HepG2 (cell line): ENCODE measurements around the gene SP6. TPM values are rescaled to one million over a fixed set of nuclear protein-coding genes. Genes with fewer than 3 reads are reported as not detected.

Source experiments
- ATAC-seq: fragments of 200-7000 bp; cut with Tn5 transposase; 3 replicates; pipeline ENCODE4 v1.9.1; 2020; ENCODE audit warnings: mild to moderate bottlenecking, moderate library complexity
- BruUV-seq: library from RNA; stranded (reverse); fragments of 400-500 nt; replicated peaks from 2 replicates; lab custom pipeline; 2021; lab: Mats Ljungman, UMichigan
- CTCF ChIA-PET: fragments of 300-600 bp; formaldehyde crosslinking; extraction: SDS; loops from one replicate; lab custom pipeline; 2021; ENCODE audit warnings: low total read pairs, inconsistent platforms, low intra/inter-chr PET ratio; lab: Yijun Ruan, JAX
- POLR2A ChIA-PET: fragments of 350-600 bp; sonication (Branson Sonifier 250); formaldehyde crosslinking; loops from one replicate; lab custom pipeline; 2020; ENCODE audit warnings: antibody characterized with exemption, inconsistent platforms; lab: Yijun Ruan, JAX
- DNase-seq: peaks from one replicate; pipeline ENCODE4 v3.0.0-alpha.2; 2015; ENCODE audit warnings: low spot score
- FAIRE-seq: peaks from 3 replicates; lab custom pipeline; 2011; peaks lifted over from hg19 to GRCh38; lab: Jason Lieb, UNC
- H2AFZ ChIP-seq: one replicate; pipeline ENCODE4 v1.6.1; 2011; ENCODE audit warnings: low read length, inconsistent platforms
- H3K27ac ChIP-seq: fragments of 300-600 bp; 3 replicates; pipeline ENCODE4 v1.8.0; 2011; ENCODE audit warnings: mixed run types, mild to moderate bottlenecking, mixed read lengths, low read length, inconsistent platforms; ENCODE audit not compliant: insufficient read depth; ENCODE audit errors: extremely low read length
- H3K27me3 ChIP-seq, 2 experiments: fragments of 200-600 bp in 1 of 2; 2 replicates in 1 of 2; 3 replicates in 1 of 2; pipeline versions ENCODE4 v1.6.0 to v1.8.0; 2011; ENCODE audit warnings: low read length in 2 of 2, mild to moderate bottlenecking in 2 of 2, moderate library complexity in 2 of 2, inconsistent platforms in 1 of 2; ENCODE audit not compliant: insufficient read depth in 2 of 2, control insufficient read depth in 1 of 2
- H3K36me3 ChIP-seq, 2 experiments: fragments of 200-600 bp in 1 of 2; replicated peaks in 1 of 2; 2 replicates in 1 of 2; 3 replicates in 1 of 2; pipeline versions ENCODE4 v1.5.1 to v1.8.0; 2011; ENCODE audit warnings: low read length in 2 of 2, inconsistent platforms in 1 of 2; ENCODE audit not compliant: insufficient read depth in 2 of 2, control insufficient read depth in 1 of 2
- H3K4me1 ChIP-seq: 2 replicates; pipeline ENCODE4 v1.5.1; 2012; ENCODE audit warnings: low read length, inconsistent platforms; ENCODE audit not compliant: insufficient read depth
- H3K4me2 ChIP-seq: 2 replicates; pipeline ENCODE4 v1.6.0; 2011; ENCODE audit warnings: low read depth, low read length, inconsistent platforms
- H3K4me3 ChIP-seq, 3 experiments: fragments of 200-600 bp in 1 of 3; sonication (generic), shearing (Covaris generic) in 1 of 3; replicated peaks in 1 of 3; 2 replicates each; pipeline ENCODE4 v1.5.1; 2011 to 2016; ENCODE audit warnings: low read length in 3 of 3, inconsistent platforms in 2 of 3, low read depth in 2 of 3, mild to moderate bottlenecking in 2 of 3, control low read depth in 1 of 3, mixed read lengths in 1 of 3; ENCODE audit not compliant: insufficient read depth in 1 of 3
- H3K79me2 ChIP-seq: one replicate; pipeline ENCODE4 v1.6.1; 2011; ENCODE audit warnings: low read length, inconsistent platforms; ENCODE audit not compliant: insufficient read depth
- H3K9ac ChIP-seq: 2 replicates; pipeline ENCODE4 v1.6.0; 2011; ENCODE audit warnings: mild to moderate bottlenecking, low read depth, low read length, inconsistent platforms; ENCODE audit not compliant: insufficient read depth
- H3K9me3 ChIP-seq: 2 replicates; pipeline ENCODE4 v1.5.1; 2012; ENCODE audit warnings: mild to moderate bottlenecking, low read length
- H4K20me1 ChIP-seq: 2 replicates; pipeline ENCODE4 v1.6.0; 2011; ENCODE audit warnings: inconsistent platforms, mild to moderate bottlenecking, low read length, moderate library complexity; ENCODE audit not compliant: insufficient read depth
- E2F5 ChIP-seq: sonication (generic); formaldehyde crosslinking; conservative IDR thresholded peaks from 2 replicates; pipeline ENCODE4 v1.4.0; 2020; ENCODE audit warnings: missing genetic modification reagents
- ERF ChIP-seq: IDR thresholded peaks from 2 replicates; pipeline ENCODE4 v1.6.1; 2018; ENCODE audit warnings: missing biosample characterization, missing genetic modification reagents
- FOXO1 ChIP-seq: sonication (generic); formaldehyde crosslinking; IDR thresholded peaks from 2 replicates; pipeline ENCODE4 v1.4.0; 2020; ENCODE audit warnings: missing genetic modification reagents
- ISX ChIP-seq: sonication (generic); formaldehyde crosslinking; conservative IDR thresholded peaks from 2 replicates; pipeline ENCODE4 v1.5.0; 2020; ENCODE audit warnings: missing genetic modification reagents
- MED8 ChIP-seq: sonication (generic); formaldehyde crosslinking; IDR thresholded peaks from 2 replicates; pipeline ENCODE4 v1.8.1; 2023; ENCODE audit warnings: mild to moderate bottlenecking, missing genetic modification reagents; ENCODE audit not compliant: insufficient replicate concordance
- MNT ChIP-seq: fragments of 450-650 bp; IDR thresholded peaks from 2 replicates; pipeline ENCODE4 v1.6.1; 2016
- SNRNP70 ChIP-seq: fragments of 200-400 bp; formaldehyde crosslinking; IDR thresholded peaks from 2 replicates; pipeline ENCODE4 v1.6.1; 2017; ENCODE audit warnings: mild to moderate bottlenecking, low read depth, low read length, moderate library complexity
- SP140L ChIP-seq: sonication (generic); formaldehyde crosslinking; IDR thresholded peaks from 2 replicates; pipeline ENCODE4 v1.4.0; 2020; ENCODE audit warnings: missing genetic modification reagents, borderline replicate concordance
- ZFP37 ChIP-seq: sonication (generic); formaldehyde crosslinking; IDR thresholded peaks from 2 replicates; pipeline ENCODE4 v1.4.0; 2020; ENCODE audit warnings: missing genetic modification reagents, borderline replicate concordance
- ZNF562 ChIP-seq: sonication (generic); formaldehyde crosslinking; IDR thresholded peaks from 2 replicates; pipeline ENCODE4 v1.8.0; 2022; ENCODE audit warnings: missing genetic modification reagents, borderline replicate concordance
- ZNF773 ChIP-seq: sonication (generic); formaldehyde crosslinking; IDR thresholded peaks from 2 replicates; pipeline ENCODE4 v1.4.0; 2020; ENCODE audit warnings: missing genetic modification reagents, borderline replicate concordance
- ZNF775 ChIP-seq: sonication (generic); formaldehyde crosslinking; IDR thresholded peaks from 2 replicates; pipeline ENCODE4 v1.4.0; 2020; ENCODE audit warnings: missing genetic modification reagents, mild to moderate bottlenecking, moderate library complexity, borderline replicate concordance
- ZSCAN30 ChIP-seq: sonication (generic); formaldehyde crosslinking; IDR thresholded peaks from 2 replicates; pipeline ENCODE4 v1.5.0; 2020; ENCODE audit warnings: mild to moderate bottlenecking, missing genetic modification reagents
- WGBS: methylation state at CpG from one replicate; pipeline ENCODE4 v1.1.6; 2017; ENCODE audit warnings: low lambda C conversion rate; 5-methylcytosine and 5-hydroxymethylcytosine counted together
- in situ Hi-C: cut with HindIII; loops from 2 replicates; pipeline ENCODE4 v1.10.0; 2017; ENCODE audit warnings: low pct_unique_long_range_greater_than_20kb; ENCODE audit not compliant: extremely low pct_ligation_motif_present
- intact Hi-C: fragments of 100-400 bp; cut with micrococcal nuclease; formaldehyde crosslinking; loops from one replicate; pipeline ENCODE4 v1.10.0; 2022; ENCODE audit not compliant: unreplicated experiment
- polyA plus RNA-seq, 8 experiments: library from polyadenylated mRNA; depleted of rRNA in 3 of 8; stranded (reverse) in 7 of 8; unstranded in 1 of 8; fragments of >200 nt; fragmentation: Illumina TruSeq in 4 of 8; extraction: Trizol in 4 of 8; gene quantifications; 2 replicates each; pipeline versions ENCODE4 v1.2.1 to v1.2.3, GENCODE V29; 2011 to 2016; ENCODE audit warnings: low read depth in 4 of 8, missing spikeins in 1 of 8, mixed read lengths in 1 of 8; ENCODE audit not compliant: insufficient read depth in 1 of 8
- total RNA-seq, 5 experiments: library from RNA; depleted of rRNA; stranded (reverse); fragments of >200 nt; fragmentation: Illumina TruSeq; extraction: Trizol; gene quantifications; 2 replicates each; pipeline ENCODE4 v1.2.3, GENCODE V29; 2016; ENCODE audit warnings: low read depth in 1 of 5

The SP6 gene
- total and polyA plus RNA-seq, 2 of the 13 experiments (the other 11 are each of a cell fraction or from before 2014, with no cell fraction given): 0.07 TPM

GRCh38 chr17:47846716-47847340, 4.1 kb downstream of the SP6 start:
- BruUV-seq: no TSS peak
- no peaks in the 10 kb centered on the region for H3K36me3 ChIP-seq

GRCh38 chr17:47845716-47846075, 5.3 kb downstream of the SP6 start:
- intact Hi-C loops: no loop called here
- POLR2A ChIA-PET: interaction anchor here (1.0 to 4.8 kb wide), 2 partner anchors 15 to 50 kb away, joined by 6 to 27 read pairs; partner anchors contain the start of genes LRRC46, MRPL10 and SP2

More at GRCh38 chr17:47846716-47847340, 4.1 kb downstream of the SP6 start:
- in situ Hi-C loops (no loop called here), intact Hi-C loops (no loop called here)
- no peak for TF ChIP-seq ZNF562 (CRISPR knock-in tag)
- TF ChIP-seq ZNF773 (CRISPR knock-in tag): no peak
- TF ChIP-seq ZNF775 (CRISPR knock-in tag): no peak
- no peaks in the 10 kb centered on the region for H3K79me2 ChIP-seq
- 67% methylated on average over 21 of the region's 31 CpGs for WGBS
- peaks cover 42% of the 10 kb centered on the region for H3K4me1 ChIP-seq
- ATAC-seq: no peak
- no peak overlapping the region for H3K27ac ChIP-seq
- ChIA-PET POLR2A (interaction anchor here (4.8 kb wide), 1 partner anchor 16 kb away, joined by 27 read pairs; the partner anchor contains the start of genes LRRC46 and MRPL10), CTCF (no interaction called here)
- H2AFZ ChIP-seq: no peak overlapping the region
- no peak for DNase-seq
- no peaks in the 10 kb centered on the region for H3K9me3 ChIP-seq
- H3K4me2 ChIP-seq: no peak overlapping the region
- H3K4me3 ChIP-seq: no peak overlapping the region
- H3K27me3 ChIP-seq: peaks cover 12 to 31% of the 10 kb centered on the region in 2 experiments
- no peak for FAIRE-seq
- no peak overlapping the region for H3K9ac ChIP-seq
- H4K20me1 ChIP-seq: no peaks in the 10 kb centered on the region

More at GRCh38 chr17:47845716-47846075, 5.3 kb downstream of the SP6 start:
- Histone ChIP-seq H3K9me3 (no peaks in the 10 kb centered on the region), H3K4me2 (no peak overlapping the region), H3K79me2 (peaks cover 3% of the 10 kb centered on the region), H3K27me3 (peaks cover 12 to 26% of the 10 kb centered on the region in 2 experiments), H3K4me1 (peaks cover 43% of the 10 kb centered on the region), H3K9ac (no peak overlapping the region), H3K36me3 (no peaks in the 10 kb centered on the region), H2AFZ (no peak overlapping the region), H4K20me1 (no peaks in the 10 kb centered on the region), H3K4me3 (no peak overlapping the region), H3K27ac (no peak overlapping the region)
- FAIRE-seq (no peak), ATAC-seq (no peak), DNase-seq (no peak)
- 64% methylated on average over 3 of the region's 3 CpGs for WGBS
- no TSS peak for BruUV-seq
- TF ChIP-seq ERF (CRISPR knock-in tag) (no peak), SNRNP70 (no peak), ZSCAN30 (CRISPR knock-in tag) (no peak), ISX (CRISPR knock-in tag) (no peak), ZFP37 (CRISPR knock-in tag) (no peak), SP140L (CRISPR knock-in tag) (no peak), MNT (no peak), MED8 (no peak), E2F5 (CRISPR knock-in tag) (no peak), FOXO1 (no peak)
- CTCF ChIA-PET: interaction anchor here (1.5 to 5.6 kb wide), 2 partner anchors 44 to 173 kb away, joined by 5 to 162 read pairs; no protein-coding TSS in a partner anchor
- in situ Hi-C loops: no loop called here
